ENCODE data around the gene ATOH8.

The ATOH8 gene

DNA sequence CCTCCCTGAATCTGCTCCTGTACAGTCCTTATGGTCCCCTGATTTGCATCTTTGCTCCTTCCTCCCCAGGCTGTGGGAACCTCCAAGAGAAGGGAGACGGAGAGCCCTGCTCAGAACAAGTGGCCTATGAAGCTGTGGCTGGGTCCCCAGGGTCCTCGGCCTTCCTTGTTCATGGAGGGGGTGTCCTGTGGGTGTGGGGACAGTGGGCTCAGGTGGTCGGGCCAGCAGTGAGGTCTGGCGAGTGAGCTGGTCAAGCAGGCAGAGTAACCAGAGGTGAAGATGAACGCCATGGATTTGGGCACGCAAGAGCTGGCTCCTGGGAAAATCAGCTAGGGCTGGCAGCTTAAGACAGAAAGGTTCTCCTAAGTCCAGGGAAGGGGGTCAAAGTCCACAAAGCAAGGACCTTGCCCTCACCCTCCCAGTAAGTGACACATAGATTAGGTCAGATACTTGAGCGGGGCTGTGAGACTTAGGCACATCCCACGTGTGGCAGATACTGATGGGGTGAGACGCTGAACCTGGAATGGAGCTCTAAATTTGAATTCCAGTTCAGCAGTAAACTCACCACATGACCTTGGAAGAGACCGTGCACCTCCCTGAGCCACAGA is 34.8 kb upstream of the ATOH8 start:
- TF ChIP-seq, protein P1, sequence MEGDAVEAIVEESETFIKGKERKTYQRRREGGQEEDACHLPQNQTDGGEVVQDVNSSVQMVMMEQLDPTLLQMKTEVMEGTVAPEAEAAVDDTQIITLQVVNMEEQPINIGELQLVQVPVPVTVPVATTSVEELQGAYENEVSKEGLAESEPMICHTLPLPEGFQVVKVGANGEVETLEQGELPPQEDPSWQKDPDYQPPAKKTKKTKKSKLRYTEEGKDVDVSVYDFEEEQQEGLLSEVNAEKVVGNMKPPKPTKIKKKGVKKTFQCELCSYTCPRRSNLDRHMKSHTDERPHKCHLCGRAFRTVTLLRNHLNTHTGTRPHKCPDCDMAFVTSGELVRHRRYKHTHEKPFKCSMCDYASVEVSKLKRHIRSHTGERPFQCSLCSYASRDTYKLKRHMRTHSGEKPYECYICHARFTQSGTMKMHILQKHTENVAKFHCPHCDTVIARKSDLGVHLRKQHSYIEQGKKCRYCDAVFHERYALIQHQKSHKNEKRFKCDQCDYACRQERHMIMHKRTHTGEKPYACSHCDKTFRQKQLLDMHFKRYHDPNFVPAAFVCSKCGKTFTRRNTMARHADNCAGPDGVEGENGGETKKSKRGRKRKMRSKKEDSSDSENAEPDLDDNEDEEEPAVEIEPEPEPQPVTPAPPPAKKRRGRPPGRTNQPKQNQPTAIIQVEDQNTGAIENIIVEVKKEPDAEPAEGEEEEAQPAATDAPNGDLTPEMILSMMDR (IDR thresholded peaks at IDR 0.05; ENCODE audit: low read depth, low read length): no peak
- H3K4me3 ChIP-seq (ENCODE audit: low read depth, low read length): no peak overlapping the region

DNA sequence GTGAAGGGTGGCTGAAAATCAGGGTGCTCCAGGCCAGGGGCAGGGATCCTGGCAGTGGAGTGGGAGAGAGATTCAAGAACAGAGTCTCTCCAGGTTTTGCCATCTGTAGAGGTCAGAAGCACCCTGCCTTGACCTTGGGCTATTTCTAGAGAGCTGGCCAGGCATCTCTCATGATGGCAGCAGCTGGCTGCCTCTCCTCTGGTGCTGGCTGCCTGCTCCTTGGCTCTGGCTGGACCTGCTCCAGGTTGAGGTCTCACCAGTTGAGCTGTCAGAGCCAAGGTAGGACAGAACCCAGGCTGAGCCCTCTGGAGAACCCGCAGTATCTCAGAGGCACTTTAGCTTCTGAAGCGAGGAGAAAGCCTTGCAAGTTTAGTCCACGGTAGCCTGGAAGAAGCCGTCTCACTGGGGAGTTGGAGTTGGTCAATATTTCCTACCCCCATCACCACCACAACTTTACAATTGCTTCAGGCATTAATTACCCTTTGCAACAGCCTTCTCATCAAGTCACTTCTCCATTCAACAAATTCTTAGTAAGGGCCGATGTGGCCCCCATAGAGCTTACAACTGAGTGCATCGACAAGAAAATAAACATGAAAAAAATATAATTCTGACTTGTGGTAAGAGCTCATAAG is 34.1 kb upstream of the ATOH8 start:
- TF ChIP-seq, protein P1 (IDR thresholded peaks at IDR 0.05; ENCODE audit: low read depth, low read length): no peak
- no peak overlapping the region for H3K4me3 ChIP-seq (ENCODE audit: low read depth, low read length)

DNA sequence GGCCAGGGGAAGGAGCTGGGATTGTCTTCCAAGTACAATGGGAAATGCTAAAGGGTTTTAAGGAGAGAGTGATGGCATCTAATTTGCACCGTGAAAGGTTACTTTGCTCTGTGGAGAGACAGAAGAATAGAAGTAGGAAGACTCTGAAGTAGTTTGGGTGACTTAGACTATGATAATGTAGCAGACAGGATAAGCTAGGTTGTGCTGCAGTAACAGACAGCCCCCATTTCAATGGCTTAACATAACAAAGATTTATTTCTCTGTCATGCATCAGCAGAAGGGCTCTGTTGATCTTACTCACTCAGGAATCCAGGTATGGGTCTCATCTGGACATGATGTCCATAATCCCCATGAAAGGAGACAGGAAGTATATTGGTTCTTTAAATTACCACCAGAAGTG is 33.3 kb upstream of the ATOH8 start:
- TF ChIP-seq, protein P1 (IDR thresholded peaks at IDR 0.05; ENCODE audit: low read depth, low read length): no peak
- H3K4me3 ChIP-seq (ENCODE audit: low read depth, low read length): no peak overlapping the region

DNA sequence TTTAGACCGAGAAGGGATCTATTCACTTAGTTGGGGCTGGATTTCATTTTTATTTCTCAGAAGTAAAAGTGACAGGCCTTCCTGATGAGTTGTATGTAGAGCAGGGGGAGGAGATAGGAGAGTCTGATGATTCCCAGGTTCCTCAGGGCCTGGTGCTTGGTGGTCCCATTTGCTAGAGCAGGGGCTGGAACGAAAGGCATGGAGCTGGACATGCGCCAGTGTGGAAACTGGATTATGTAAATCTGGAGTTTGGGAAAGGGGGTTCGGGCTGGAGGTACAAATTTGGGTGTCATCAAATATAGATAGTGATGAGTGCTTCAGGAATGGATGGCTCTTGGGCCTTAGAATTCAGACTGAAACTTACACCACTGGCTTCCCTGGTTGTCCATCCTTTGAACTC is 32.1 kb upstream of the ATOH8 start:
- TF ChIP-seq, protein P1 (IDR thresholded peaks at IDR 0.05; ENCODE audit: low read depth, low read length): no peak
- no peak overlapping the region for H3K4me3 ChIP-seq (ENCODE audit: low read depth, low read length)

DNA sequence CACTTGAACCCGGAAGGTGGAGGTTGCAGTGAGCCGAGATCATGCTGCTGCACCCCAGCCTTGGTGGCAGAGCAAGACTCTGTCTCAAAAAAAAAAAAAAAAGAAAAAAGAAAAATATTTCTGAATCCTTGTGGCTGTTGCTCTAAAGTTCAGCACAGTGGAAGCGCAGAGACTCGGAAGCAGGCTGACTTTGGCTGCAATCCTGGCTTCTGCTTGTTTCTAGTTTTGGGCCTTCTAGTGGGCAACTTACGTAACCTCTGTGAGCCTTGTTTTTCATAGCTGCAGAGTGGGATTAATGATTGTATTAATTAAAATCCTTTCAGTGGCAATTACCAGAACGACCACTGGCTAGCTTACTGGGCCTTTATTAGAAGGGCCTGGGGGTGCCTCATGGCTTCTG is 31.3 kb upstream of the ATOH8 start:
- TF ChIP-seq, protein P1 (IDR thresholded peaks at IDR 0.05; ENCODE audit: low read depth, low read length): no peak
- H3K4me3 ChIP-seq (ENCODE audit: low read depth, low read length): no peak overlapping the region

DNA sequence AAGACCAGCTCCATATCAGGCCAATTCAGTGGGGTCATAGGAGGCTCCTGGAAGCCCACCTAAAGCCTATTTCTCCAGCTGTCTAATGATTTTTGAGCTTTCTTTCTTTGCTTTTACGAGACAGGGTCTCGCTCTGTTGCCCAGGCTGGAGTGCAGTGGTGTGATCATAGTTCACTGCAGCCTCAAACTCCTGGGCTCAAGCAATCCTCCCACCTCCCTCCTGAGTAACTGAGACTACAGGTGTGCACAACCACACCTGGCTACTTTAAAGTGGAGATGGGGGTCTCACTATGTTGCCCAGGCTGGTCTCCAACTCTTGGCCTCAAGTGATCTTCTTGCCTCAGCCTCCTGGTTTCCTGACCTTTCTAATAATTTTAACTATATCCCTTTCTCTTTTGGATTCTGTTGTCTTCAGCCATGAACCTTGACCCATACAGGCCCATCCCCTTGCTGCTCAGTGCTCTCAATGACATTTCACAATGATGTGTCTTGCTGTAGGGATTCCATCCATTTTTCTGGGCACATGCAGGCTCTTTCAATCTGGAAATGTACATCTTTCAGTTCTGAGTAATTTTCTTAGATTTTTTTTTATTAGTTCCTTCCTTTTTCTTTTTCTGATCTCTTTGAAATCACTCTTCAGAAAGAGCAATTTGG is 30.0 kb upstream of the ATOH8 start:
- TF ChIP-seq, protein P1 (IDR thresholded peaks at IDR 0.05; ENCODE audit: low read depth, low read length): no peak
- H3K4me3 ChIP-seq (ENCODE audit: low read depth, low read length): no peak overlapping the region

DNA sequence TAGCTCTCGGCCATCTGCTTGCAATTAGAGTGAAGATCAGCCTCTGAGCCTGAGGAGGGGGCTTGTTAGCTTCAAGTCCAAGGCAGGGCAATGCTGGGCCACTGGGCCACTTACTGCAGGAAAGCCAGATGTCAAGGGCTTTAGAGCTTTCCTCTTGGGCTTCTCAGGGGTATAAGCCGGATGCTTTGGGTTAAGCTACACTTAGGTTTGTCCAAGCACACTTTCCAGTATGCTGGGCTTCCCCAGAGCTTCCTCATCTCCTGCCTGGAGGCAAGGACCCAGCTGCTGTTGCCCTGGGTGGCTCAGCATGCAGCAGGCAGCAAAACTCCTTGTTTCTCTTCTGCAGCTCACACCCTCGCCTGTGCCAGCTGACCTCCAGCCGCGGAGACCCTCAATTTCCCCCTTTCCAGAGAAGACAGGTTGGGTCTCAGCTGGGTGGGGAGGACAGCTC is 29.0 kb upstream of the ATOH8 start:
- no peak overlapping the region for H3K4me3 ChIP-seq (ENCODE audit: low read depth, low read length)
- TF ChIP-seq, protein P1 (IDR thresholded peaks at IDR 0.05; ENCODE audit: low read depth, low read length): no peak

Measured in WI38 (cell line).